ENCODE results near the gene SUN5.

DNA sequence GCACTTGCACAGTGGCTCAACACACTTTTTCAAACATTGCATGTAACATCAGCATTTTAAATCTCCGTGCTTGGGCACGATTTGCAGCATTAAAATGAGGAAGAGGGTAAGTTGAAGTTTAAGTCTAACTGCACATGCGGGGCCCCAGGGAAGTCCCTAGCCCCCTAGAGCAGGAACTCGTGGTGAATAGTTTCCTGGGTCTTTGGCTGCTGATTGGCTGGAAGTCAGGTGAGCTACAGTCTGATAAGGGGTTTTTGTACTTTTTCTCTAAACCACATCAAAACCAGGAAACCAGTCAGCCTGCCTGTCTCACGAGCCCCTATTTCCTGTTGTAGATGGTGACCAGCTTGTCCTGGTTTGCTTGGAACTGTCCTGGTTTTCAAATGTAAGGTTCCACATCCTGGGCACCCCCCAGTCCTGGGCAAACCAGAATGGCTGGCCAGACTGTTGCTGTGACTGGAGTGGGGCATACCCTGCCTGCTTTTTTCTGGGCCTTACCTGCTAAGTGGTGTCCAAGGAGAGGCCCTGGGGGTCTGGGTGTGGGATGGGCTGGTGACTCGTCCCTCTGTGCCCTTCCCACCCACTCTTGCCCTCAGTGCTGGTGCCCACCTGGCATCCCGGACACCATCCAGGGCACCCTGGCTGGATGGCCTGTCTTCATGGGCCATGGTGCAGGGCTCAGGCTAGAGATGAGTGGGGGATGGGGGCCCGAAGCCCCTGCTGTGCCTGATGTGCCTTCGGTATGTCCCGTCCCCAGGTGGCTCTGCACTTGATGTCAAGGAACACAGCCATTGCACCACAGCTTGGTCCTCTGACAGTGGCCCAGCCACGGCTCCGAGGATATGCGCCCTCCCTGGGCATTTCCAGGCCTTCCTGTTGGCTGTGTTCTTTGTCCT lies 31.8 kb downstream of the SUN5 start:
- TF ChIP-seq, protein P1, sequence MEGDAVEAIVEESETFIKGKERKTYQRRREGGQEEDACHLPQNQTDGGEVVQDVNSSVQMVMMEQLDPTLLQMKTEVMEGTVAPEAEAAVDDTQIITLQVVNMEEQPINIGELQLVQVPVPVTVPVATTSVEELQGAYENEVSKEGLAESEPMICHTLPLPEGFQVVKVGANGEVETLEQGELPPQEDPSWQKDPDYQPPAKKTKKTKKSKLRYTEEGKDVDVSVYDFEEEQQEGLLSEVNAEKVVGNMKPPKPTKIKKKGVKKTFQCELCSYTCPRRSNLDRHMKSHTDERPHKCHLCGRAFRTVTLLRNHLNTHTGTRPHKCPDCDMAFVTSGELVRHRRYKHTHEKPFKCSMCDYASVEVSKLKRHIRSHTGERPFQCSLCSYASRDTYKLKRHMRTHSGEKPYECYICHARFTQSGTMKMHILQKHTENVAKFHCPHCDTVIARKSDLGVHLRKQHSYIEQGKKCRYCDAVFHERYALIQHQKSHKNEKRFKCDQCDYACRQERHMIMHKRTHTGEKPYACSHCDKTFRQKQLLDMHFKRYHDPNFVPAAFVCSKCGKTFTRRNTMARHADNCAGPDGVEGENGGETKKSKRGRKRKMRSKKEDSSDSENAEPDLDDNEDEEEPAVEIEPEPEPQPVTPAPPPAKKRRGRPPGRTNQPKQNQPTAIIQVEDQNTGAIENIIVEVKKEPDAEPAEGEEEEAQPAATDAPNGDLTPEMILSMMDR (IDR thresholded peaks at IDR 0.05) = no peak
- TF ChIP-seq NFYB (CRISPR knock-in tag; conservative IDR thresholded peaks at IDR 0.05; ENCODE audit: low read depth) (no peak), RELA (CRISPR knock-in tag; IDR thresholded peaks at IDR 0.05; ENCODE audit: borderline replicate concordance) (no peak), ETV6 (CRISPR knock-in tag; IDR thresholded peaks at IDR 0.05) (no peak), NR1H2 (CRISPR knock-in tag; IDR thresholded peaks at IDR 0.05) (no peak), GABPB1 (CRISPR knock-in tag; IDR thresholded peaks at IDR 0.05) (no peak), NFE2L1 (CRISPR knock-in tag; IDR thresholded peaks at IDR 0.05) (no peak), NFATC4 (CRISPR knock-in tag; IDR thresholded peaks at IDR 0.05) (no peak)
- TF ChIP-seq, protein P2, sequence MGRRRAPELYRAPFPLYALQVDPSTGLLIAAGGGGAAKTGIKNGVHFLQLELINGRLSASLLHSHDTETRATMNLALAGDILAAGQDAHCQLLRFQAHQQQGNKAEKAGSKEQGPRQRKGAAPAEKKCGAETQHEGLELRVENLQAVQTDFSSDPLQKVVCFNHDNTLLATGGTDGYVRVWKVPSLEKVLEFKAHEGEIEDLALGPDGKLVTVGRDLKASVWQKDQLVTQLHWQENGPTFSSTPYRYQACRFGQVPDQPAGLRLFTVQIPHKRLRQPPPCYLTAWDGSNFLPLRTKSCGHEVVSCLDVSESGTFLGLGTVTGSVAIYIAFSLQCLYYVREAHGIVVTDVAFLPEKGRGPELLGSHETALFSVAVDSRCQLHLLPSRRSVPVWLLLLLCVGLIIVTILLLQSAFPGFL (CRISPR knock-in tag; IDR thresholded peaks at IDR 0.05; ENCODE audit: borderline replicate concordance) = no peak
- TF ChIP-seq, protein P3, sequence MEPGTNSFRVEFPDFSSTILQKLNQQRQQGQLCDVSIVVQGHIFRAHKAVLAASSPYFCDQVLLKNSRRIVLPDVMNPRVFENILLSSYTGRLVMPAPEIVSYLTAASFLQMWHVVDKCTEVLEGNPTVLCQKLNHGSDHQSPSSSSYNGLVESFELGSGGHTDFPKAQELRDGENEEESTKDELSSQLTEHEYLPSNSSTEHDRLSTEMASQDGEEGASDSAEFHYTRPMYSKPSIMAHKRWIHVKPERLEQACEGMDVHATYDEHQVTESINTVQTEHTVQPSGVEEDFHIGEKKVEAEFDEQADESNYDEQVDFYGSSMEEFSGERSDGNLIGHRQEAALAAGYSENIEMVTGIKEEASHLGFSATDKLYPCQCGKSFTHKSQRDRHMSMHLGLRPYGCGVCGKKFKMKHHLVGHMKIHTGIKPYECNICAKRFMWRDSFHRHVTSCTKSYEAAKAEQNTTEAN (CRISPR knock-in tag; IDR thresholded peaks at IDR 0.05) = no peak
- TF ChIP-seq, protein P4, sequence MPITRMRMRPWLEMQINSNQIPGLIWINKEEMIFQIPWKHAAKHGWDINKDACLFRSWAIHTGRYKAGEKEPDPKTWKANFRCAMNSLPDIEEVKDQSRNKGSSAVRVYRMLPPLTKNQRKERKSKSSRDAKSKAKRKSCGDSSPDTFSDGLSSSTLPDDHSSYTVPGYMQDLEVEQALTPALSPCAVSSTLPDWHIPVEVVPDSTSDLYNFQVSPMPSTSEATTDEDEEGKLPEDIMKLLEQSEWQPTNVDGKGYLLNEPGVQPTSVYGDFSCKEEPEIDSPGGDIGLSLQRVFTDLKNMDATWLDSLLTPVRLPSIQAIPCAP (CRISPR knock-in tag; IDR thresholded peaks at IDR 0.05) = no peak
